ENCODE results near the gene RTP3. TPM values are rescaled to one million over a fixed set of nuclear protein-coding genes. Genes with fewer than 3 reads are reported as not detected.

RTP3 gene
- total RNA-seq, 1 experiment from 2014 or later, result not detected

- POLR2A ChIA-PET, result no interaction called here
- Histone ChIP-seq H3K27ac (ENCODE audit: low read depth, low read length) (no peak overlapping the region), H3K27me3 (ENCODE audit: insufficient read depth, low read length) (peaks cover 7% of the 10 kb centered on the region; the same call in 1 of the 2 replicates), H3K9ac (ENCODE audit: low read length) (no peak overlapping the region), H3K36me3 (ENCODE audit: control insufficient read depth in 1 of 2, insufficient read depth in 2 of 2, low read length in 2 of 2) (no peaks in the 10 kb centered on the region), H3K4me1 (ENCODE audit: control insufficient read depth in 1 of 2, insufficient read depth in 2 of 2, low read length in 2 of 2) (peaks cover 0 to 9% of the 10 kb centered on the region in 2 experiments; a peak in 1 of 4 replicates), H4K20me1 (ENCODE audit: insufficient read depth) (no peaks in the 10 kb centered on the region), H3K9me2 (ENCODE audit: insufficient read depth) (no peaks in the 10 kb centered on the region), H3K9me3 (ENCODE audit: control insufficient read depth in 1 of 2, insufficient read depth in 1 of 2, low read depth in 1 of 2, low read length in 2 of 2) (no peaks in the 10 kb centered on the region), H2AFZ (ENCODE audit: low read depth, low read length, poor library complexity, severe bottlenecking) (no peak overlapping the region), H3K79me2 (ENCODE audit: insufficient read depth, low read length) (no peaks in the 10 kb centered on the region), H3K4me3 (replicated peaks in 1 of 2; ENCODE audit: low read depth in 1 of 2, low read length in 2 of 2) (no peak overlapping the region), H3K4me2 (ENCODE audit: low read length) (no peak overlapping the region)
- RAD21 ChIA-PET (ENCODE audit: low non-redundant PET in 1 of 2, low total read pairs in 2 of 2, uncharacterized antibody in 2 of 2, unreplicated experiment in 2 of 2), result no interaction called here
- ATAC-seq, result no peak
- no peak for DNase-seq (ENCODE audit: low read depth, low spot score)
- TF ChIP-seq EGR1 (IDR thresholded peaks at IDR 0.05; ENCODE audit: low read depth), result no peak
- no peak for TF ChIP-seq SP1 (IDR thresholded peaks at IDR 0.05; ENCODE audit: low read depth)
- TF ChIP-seq CTCF (IDR thresholded peaks at IDR 0.05 in 2 of 3, conservative IDR thresholded peaks at IDR 0.05 in 1 of 3; ENCODE audit: borderline replicate concordance in 1 of 3, insufficient read depth in 1 of 3, low read depth in 2 of 3, low read length in 2 of 3), result no peak
- no peak for TF ChIP-seq CBX3 (IDR thresholded peaks at IDR 0.05; ENCODE audit: low read depth)
- TF ChIP-seq ATF3 (IDR thresholded peaks at IDR 0.05), result no peak
- TF ChIP-seq REST (IDR thresholded peaks at IDR 0.05; ENCODE audit: low read depth), result no peak
- TF ChIP-seq MAX (IDR thresholded peaks at IDR 0.05), result no peak
- no peak for TF ChIP-seq CEBPB (IDR thresholded peaks at IDR 0.05; ENCODE audit: low read depth)
- TF ChIP-seq SIN3A (IDR thresholded peaks at IDR 0.05; ENCODE audit: low read depth), result no peak
- no peak for TF ChIP-seq SRF (IDR thresholded peaks at IDR 0.05; ENCODE audit: low read depth)
- TF ChIP-seq TCF7L2 (IDR thresholded peaks at IDR 0.05; ENCODE audit: borderline replicate concordance, extremely low read depth, insufficient read depth, insufficient read length), result no peak
- intact Hi-C loops (cut with micrococcal nuclease), result no loop called here
- CTCF ChIA-PET, result interaction anchor here (1.6 to 2.4 kb wide), 2 partner anchors 74 to 146 kb away, joined by 4 to 9 read pairs; no protein-coding TSS in a partner anchor
- no TSS peak for BruUV-seq (replicated peaks)
Observed at GRCh38 chr3:46484388-46484787, 13.4 kb upstream of the RTP3 start.
